A549 (cell line): ENCODE measurements around the gene POLRMT. TPM values are rescaled to one million over a fixed set of nuclear protein-coding genes. Genes with fewer than 3 reads are reported as not detected.

ENCODE experiments used
- ATAC-seq, 2 experiments: fragments of 200-7000 bp in 1 of 2; fragments of >200 bp in 1 of 2; cut with Nextera tagmentation in 1 of 2; cut with Tn5 transposase in 1 of 2; 3 replicates each; pipeline versions ENCODE4 v1.8.0 to v1.9.1; 2018 to 2020; ENCODE audit warnings: mild to moderate bottlenecking in 1 of 2, moderate library complexity in 1 of 2
- CTCF ChIA-PET: fragments of 300-600 bp; sonication (Branson Sonifier 250); formaldehyde crosslinking; extraction: SDS; loops from one replicate; lab custom pipeline; 2021; ENCODE audit warnings: antibody characterized with exemption, inconsistent platforms; lab: Yijun Ruan, JAX
- POLR2A ChIA-PET: fragments of 350-600 bp; formaldehyde crosslinking; extraction: SDS; loops from one replicate; lab custom pipeline; 2021; ENCODE audit warnings: antibody characterized with exemption, inconsistent platforms; lab: Yijun Ruan, JAX
- DNase-seq, 2 experiments: peaks; one replicate each; pipeline versions ENCODE4 v3.0.0 to v3.0.0-alpha.2; 2011 to 2016; ENCODE audit warnings: low read depth in 1 of 2, low spot score in 1 of 2
- FAIRE-seq: peaks from 2 replicates; lab custom pipeline; 2011; peaks lifted over from hg19 to GRCh38; lab: Jason Lieb, UNC
- H3K27ac ChIP-seq, 2 experiments: fragments of >200 bp; sonication (Bioruptor Twin); formaldehyde crosslinking; 3 replicates each; pipeline ENCODE4 v1.5.1; 2016 to 2017
- H3K4me1 ChIP-seq: fragments of >200 bp; sonication (Bioruptor Twin); formaldehyde crosslinking; 3 replicates; pipeline ENCODE4 v1.6.1; 2016
- H3K4me2 ChIP-seq: fragments of >200 bp; sonication (Bioruptor Twin); formaldehyde crosslinking; 3 replicates; pipeline ENCODE4 v1.6.1; 2016
- H3K4me3 ChIP-seq: fragments of >200 bp; sonication (Bioruptor Twin); formaldehyde crosslinking; 3 replicates; pipeline ENCODE4 v1.5.1; 2016
- H3K9me3 ChIP-seq: fragments of >200 bp; sonication (Bioruptor Twin); formaldehyde crosslinking; 3 replicates; pipeline ENCODE4 v1.6.1; 2016
- BCL3 ChIP-seq: fragments of >200 bp; sonication (Bioruptor Twin); formaldehyde crosslinking; IDR thresholded peaks from 3 replicates; pipeline ENCODE4 v1.6.1; 2016
- BHLHE40 ChIP-seq: IDR thresholded peaks from 2 replicates; pipeline ENCODE4 v1.6.1; 2012; ENCODE audit warnings: low read depth, low read length, inconsistent platforms
- CBX2 ChIP-seq: fragments of 200-600 bp; sonication (generic); IDR thresholded peaks from 2 replicates; pipeline ENCODE4 v1.6.1; 2016; ENCODE audit warnings: low read depth, mild to moderate bottlenecking, borderline replicate concordance
- CHD2 ChIP-seq: fragments of 150-350 bp; IDR thresholded peaks from 2 replicates; pipeline ENCODE4 v1.6.1; 2014; ENCODE audit warnings: low read length; ENCODE audit not compliant: partially characterized antibody
- EHMT2 ChIP-seq: fragments of 200-600 bp; sonication (generic); IDR thresholded peaks from 2 replicates; pipeline ENCODE4 v1.6.1; 2016; ENCODE audit warnings: antibody characterized with exemption, low read depth, mild to moderate bottlenecking, moderate library complexity
- ESRRA ChIP-seq: fragments of 150-350 bp; IDR thresholded peaks from 2 replicates; pipeline ENCODE4 v1.6.1; 2014; ENCODE audit warnings: mild to moderate bottlenecking, low read length, borderline replicate concordance
- FOXS1 ChIP-seq: fragments of 250-450 bp; sonication (Bioruptor Pico); IDR thresholded peaks from 2 replicates; pipeline ENCODE4 v1.5.0; 2020; ENCODE audit warnings: mild to moderate bottlenecking, moderate library complexity
- GATA3 ChIP-seq: IDR thresholded peaks from 2 replicates; pipeline ENCODE4 v1.6.1; 2012; ENCODE audit warnings: borderline replicate concordance
- HOXB13 ChIP-seq: fragments of 250-450 bp; sonication (Bioruptor Pico); IDR thresholded peaks from 2 replicates; pipeline ENCODE4 v1.5.0; 2020; ENCODE audit warnings: low read depth, mild to moderate bottlenecking, moderate library complexity
- JUN ChIP-seq, 2 experiments: fragments of >200 bp; sonication (Bioruptor Twin); formaldehyde crosslinking; IDR thresholded peaks; 2 replicates in 1 of 2; 3 replicates in 1 of 2; pipeline ENCODE4 v1.6.1; 2016 to 2017
- MAX ChIP-seq: IDR thresholded peaks from 2 replicates; pipeline ENCODE4 v1.6.1; 2012
- NFE2L2 ChIP-seq: fragments of 150-350 bp; conservative IDR thresholded peaks from 2 replicates; pipeline ENCODE4 v1.6.1; 2014; ENCODE audit warnings: low read length
- NPAS2 ChIP-seq: fragments of 250-450 bp; sonication (Bioruptor Pico); IDR thresholded peaks from 2 replicates; pipeline ENCODE4 v1.8.0; 2022; ENCODE audit warnings: mild to moderate bottlenecking, moderate library complexity, borderline replicate concordance
- NR3C1 ChIP-seq: fragments of >200 bp; sonication (Bioruptor Twin); formaldehyde crosslinking; IDR thresholded peaks from 3 replicates; pipeline ENCODE4 v1.6.1; 2017
- PBX3 ChIP-seq: IDR thresholded peaks from 2 replicates; pipeline ENCODE4 v1.6.1; 2012
- PHF8 ChIP-seq: fragments of 200-600 bp; sonication (generic); IDR thresholded peaks from 2 replicates; pipeline ENCODE4 v1.6.1; 2016; ENCODE audit warnings: low read depth, mild to moderate bottlenecking, antibody characterized with exemption, moderate library complexity, borderline replicate concordance
- POLR2A ChIP-seq: IDR thresholded peaks from 2 replicates; pipeline ENCODE4 v1.6.1; 2012; ENCODE audit warnings: mild to moderate bottlenecking, low read length
- REST ChIP-seq: fragments of 200-600 bp; sonication (generic); IDR thresholded peaks from 2 replicates; pipeline ENCODE4 v1.6.1; 2016; ENCODE audit warnings: antibody characterized with exemption, mild to moderate bottlenecking, moderate library complexity
- SMC3 ChIP-seq: fragments of >200 bp; sonication (Bioruptor Twin); formaldehyde crosslinking; IDR thresholded peaks from 3 replicates; pipeline ENCODE4 v1.6.1; 2018; ENCODE audit warnings: inconsistent platforms
- SREBF2 ChIP-seq: fragments of 450-650 bp; IDR thresholded peaks from 2 replicates; pipeline ENCODE4 v1.6.1; 2014; ENCODE audit warnings: mild to moderate bottlenecking, moderate library complexity
- TP53 ChIP-seq: fragments of 250-450 bp; sonication (Bioruptor Pico); IDR thresholded peaks from 2 replicates; pipeline ENCODE4 v1.5.0; 2021; ENCODE audit warnings: mild to moderate bottlenecking, moderate library complexity
- USF2 ChIP-seq: fragments of 450-650 bp; IDR thresholded peaks from 2 replicates; pipeline ENCODE4 v1.6.1; 2014; ENCODE audit warnings: antibody characterized with exemption
- WGBS: methylation state at CpG from one replicate; pipeline ENCODE4 v1.1.6; 2017; ENCODE audit errors: missing lambda C conversion rate; 5-methylcytosine and 5-hydroxymethylcytosine counted together
- polyA plus RNA-seq, 4 experiments: library from polyadenylated mRNA; depleted of rRNA in 3 of 4; stranded (reverse); fragments of >200 nt; fragmentation: RNase III in 1 of 4; extraction: RNeasy Plus Mini Kit Qiagen cat#74134 plus additional on column Dnase treatment in 1 of 4; gene quantifications; 2 replicates in 3 of 4; 3 replicates in 1 of 4; pipeline ENCODE4 v1.2.3, GENCODE V29; 2011 to 2017
- TF ChIP-seq, protein P1 (sequence below): fragments of 150-350 bp; IDR thresholded peaks from 2 replicates; pipeline ENCODE4 v1.6.1; 2014; ENCODE audit warnings: low read depth, mild to moderate bottlenecking, low read length

POLRMT gene
- polyA plus RNA-seq, 2 of the 4 experiments (the other 2 are of a cell fraction), result 41.9 to 68.8 TPM

DNA sequence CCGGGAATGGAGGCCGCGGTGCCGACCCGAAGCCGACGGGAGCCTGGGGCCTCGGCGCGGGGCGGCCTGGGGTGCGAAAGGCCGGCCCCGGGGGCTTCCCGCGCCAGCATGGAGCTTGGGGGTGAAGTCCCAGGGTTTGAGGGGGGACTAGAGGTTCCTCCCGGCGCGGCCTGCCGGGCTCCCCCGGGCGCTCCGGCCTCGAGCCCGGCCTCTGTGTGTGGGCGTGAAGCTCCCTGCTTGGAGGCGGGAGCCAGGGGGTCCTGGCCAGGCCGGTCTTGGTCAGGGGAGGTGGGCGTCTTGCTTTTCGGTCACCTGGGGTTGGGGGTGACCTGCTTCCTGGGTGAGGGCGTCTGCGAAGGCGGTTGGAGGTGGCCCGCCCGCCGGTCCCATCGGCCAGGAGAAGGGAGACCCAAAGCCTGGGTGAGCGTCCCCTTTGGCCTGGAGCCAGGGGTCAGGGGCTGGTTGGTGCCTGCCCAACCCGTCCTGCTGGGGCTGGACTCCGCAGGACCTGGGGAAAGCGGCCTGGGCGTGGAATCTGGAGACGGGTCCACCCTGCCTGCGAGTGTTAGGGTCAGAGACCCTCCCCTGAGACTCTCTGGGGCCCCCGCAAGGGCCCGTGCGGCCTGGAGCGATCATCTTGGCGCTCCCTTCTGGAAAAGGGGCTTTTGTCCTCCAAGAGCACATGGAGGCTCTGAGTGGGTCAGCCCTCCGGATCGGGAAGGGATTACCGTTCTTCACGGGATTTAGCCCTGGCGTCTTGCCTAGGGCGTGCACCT lies 60.4 kb downstream of the POLRMT start:
- Histone ChIP-seq H3K27ac (peak overlapping the region; percentile 97 to 100), H3K4me2 (peak overlapping the region; percentile 83), H3K4me3 (peak overlapping the region; percentile 96), H3K4me1 (peaks cover 29% of the 10 kb centered on the region), H3K9me3 (no peaks in the 10 kb centered on the region)
- peak in 1 of 2 experiments; percentile 47 for DNase-seq
- no peak for FAIRE-seq
- CTCF ChIA-PET, result no interaction called here
- TF ChIP-seq BCL3, result no peak; the same call in 1 of the 3 replicates
- TF ChIP-seq MAX, result no peak
- TF ChIP-seq FOXS1 (CRISPR knock-in tag), result no peak
- no peak for TF ChIP-seq NFE2L2
- peak; percentile 93 for TF ChIP-seq PHF8
- TF ChIP-seq EHMT2, result no peak
- TF ChIP-seq HOXB13 (CRISPR knock-in tag), result no peak
- TF ChIP-seq REST, result peak; percentile 41; the same call in 1 of the 2 replicates
- no peak for TF ChIP-seq NPAS2 (CRISPR knock-in tag)
- TF ChIP-seq ESRRA, result no peak
- no peak for TF ChIP-seq NR3C1
- peak; percentile 62 for TF ChIP-seq CHD2
- TF ChIP-seq, protein P1, sequence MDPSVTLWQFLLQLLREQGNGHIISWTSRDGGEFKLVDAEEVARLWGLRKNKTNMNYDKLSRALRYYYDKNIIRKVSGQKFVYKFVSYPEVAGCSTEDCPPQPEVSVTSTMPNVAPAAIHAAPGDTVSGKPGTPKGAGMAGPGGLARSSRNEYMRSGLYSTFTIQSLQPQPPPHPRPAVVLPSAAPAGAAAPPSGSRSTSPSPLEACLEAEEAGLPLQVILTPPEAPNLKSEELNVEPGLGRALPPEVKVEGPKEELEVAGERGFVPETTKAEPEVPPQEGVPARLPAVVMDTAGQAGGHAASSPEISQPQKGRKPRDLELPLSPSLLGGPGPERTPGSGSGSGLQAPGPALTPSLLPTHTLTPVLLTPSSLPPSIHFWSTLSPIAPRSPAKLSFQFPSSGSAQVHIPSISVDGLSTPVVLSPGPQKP, result no peak
- POLR2A ChIA-PET, result interaction anchor here (1.0 to 2.2 kb wide), 4 partner anchors 9 to 41 kb away, joined by 3 to 16 read pairs (median 5); partner anchors contain the start of gene CDC34
- WGBS, result 0% methylated on average over 4 of the region's 55 CpGs
- ATAC-seq, result peak; percentile 5 to 29; a peak in 3 of 6 replicates

DNA sequence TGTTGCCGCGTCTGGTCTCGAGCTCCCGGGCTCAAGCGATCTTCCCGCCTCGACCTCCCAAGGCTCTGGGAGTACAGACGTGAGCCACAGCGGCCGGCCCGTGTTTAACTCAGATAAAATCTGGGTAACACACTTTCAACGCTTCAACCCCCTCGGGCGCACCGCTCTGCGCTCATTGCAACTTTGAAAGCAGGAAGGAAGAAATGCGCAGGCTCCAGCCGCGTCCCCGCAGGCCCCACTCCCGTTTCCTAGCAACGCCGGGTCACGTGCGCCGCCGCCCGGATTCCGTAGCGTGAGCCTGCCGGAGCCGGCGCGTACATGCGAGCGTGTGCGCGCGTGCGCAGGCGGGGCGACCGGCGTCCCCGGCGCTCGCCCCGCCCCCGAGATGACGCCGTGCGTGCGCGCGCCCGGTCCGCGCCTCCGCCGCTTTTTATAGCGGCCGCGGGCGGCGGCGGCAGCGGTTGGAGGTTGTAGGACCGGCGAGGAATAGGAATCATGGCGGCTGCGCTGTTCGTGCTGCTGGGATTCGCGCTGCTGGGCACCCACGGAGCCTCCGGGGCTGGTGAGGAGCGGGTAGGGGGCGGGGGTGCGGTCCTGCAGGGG lies 61.1 kb downstream of the POLRMT start, which contains the start of gene BSG:
TSS of gene BSG (plus strand) at position 457 of the 603 bp plus-strand sequence. CDS start at position 496, 39 bp downstream.
- peak within 1 kb of the TSS; percentile 83 for H3K4me2 ChIP-seq
- H3K27ac ChIP-seq, result peak within 1 kb of the TSS; percentile 97 to 100
- no peak for FAIRE-seq
- H3K9me3 ChIP-seq, result no peaks in the 10 kb centered on the region
- POLR2A ChIA-PET, result interaction anchor here (0.6 to 2.2 kb wide), 9 partner anchors 10 to 181 kb away, joined by 3 to 16 read pairs (median 4); partner anchors contain the start of genes CDC34, FSTL3 and RNF126
- 1% methylated on average over 20 of the region's 79 CpGs for WGBS
- peaks cover 29% of the 10 kb centered on the region for H3K4me1 ChIP-seq
- peak; percentile 91 to 97 for DNase-seq
- ATAC-seq, result peak; percentile 64 to 65
- H3K4me3 ChIP-seq, result peak within 1 kb of the TSS; percentile 96
- CTCF ChIA-PET, result interaction anchor here (1.1 kb wide), 1 partner anchor 40 kb away, joined by 6 read pairs; no protein-coding TSS in a partner anchor
- TF ChIP-seq PBX3 (no peak), GATA3 (peak; percentile 51; the same call in 1 of the 2 replicates), TP53 (CRISPR knock-in tag) (0 out of 2 replicates have a peak, but pooled peaks have one; percentile 22), NPAS2 (CRISPR knock-in tag) (peak; percentile 70), PHF8 (no peak; the same call in none of the 2 replicates), JUN (IDR thresholded peaks at IDR 0.05) (peak; percentile 61 to 83; a peak in 4 of 5 replicates), SREBF2 (no peak), CBX2 (no peak), MAX (peak; percentile 68), BHLHE40 (peak; percentile 91), BCL3 (peak; percentile 94), CHD2 (no peak), SMC3 (no peak), USF2 (peak; percentile 91), POLR2A (peak; percentile 96)
